Hematopoietic multipotent progenitor cell treated with erythropoietin and hydrocortisone succinate and interleukin-3 and kit ligand, for 15 days (in vitro differentiated cells): ENCODE results near the gene NUDT2.
A peak's percentile ranks its signal among the peaks of the same experiment; 100 is the strongest.
"Not testable (repeated sequence)": the region's sequence is repeated elsewhere in the genome, so short reads cannot be mapped to it uniquely, and the experiment has no call there.

Experiments used
- DNase-seq: peaks from one replicate; pipeline ENCODE4 v3.0.0-alpha.2; 2015; ENCODE audit warnings: low spot score

The NUDT2 gene

GRCh38 chr9:34328987-34329832 lies at the start of gene NUDT2, which contains the start of gene KIF24:
Gene NUDT2, plus strand, starts transcription at chr9:34329569. Its CDS starts 9,471 bp downstream, at chr9:34339040.
Gene KIF24, minus strand, starts transcription at chr9:34329268. Its CDS starts 17,922 bp downstream, at chr9:34311346.
- DNase-seq = peak; percentile 100

- no peak for DNase-seq
Observed at GRCh38 chr9:34282096-34282495, 47.3 kb upstream of the NUDT2 start.

DNA sequence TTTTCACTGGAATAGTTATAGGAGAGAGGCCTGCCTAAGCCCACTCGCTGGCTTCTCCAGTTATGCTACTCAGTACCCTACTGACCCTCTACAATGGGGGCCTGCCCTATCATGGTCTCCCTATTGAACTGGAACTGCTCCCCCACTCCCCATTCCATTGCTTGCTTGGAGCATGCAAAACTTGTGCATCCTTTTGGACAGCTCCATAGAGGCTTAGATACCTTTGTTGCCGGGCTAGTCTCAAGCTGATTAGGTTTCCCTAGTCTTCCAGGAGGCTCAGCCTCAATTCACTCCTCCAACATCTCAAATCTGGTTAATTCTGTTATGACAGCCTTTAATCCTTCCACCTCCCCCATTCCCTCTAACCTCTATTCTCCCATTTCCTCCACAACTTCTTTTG lies 40.2 kb upstream of the NUDT2 start:
- no peak for DNase-seq

GRCh38 chr9:34291023-34291422 lies 38.3 kb upstream of the NUDT2 start:
- DNase-seq = no peak

- no peak for DNase-seq
Observed at GRCh38 chr9:34291423-34291822, 37.9 kb upstream of the NUDT2 start.

DNA sequence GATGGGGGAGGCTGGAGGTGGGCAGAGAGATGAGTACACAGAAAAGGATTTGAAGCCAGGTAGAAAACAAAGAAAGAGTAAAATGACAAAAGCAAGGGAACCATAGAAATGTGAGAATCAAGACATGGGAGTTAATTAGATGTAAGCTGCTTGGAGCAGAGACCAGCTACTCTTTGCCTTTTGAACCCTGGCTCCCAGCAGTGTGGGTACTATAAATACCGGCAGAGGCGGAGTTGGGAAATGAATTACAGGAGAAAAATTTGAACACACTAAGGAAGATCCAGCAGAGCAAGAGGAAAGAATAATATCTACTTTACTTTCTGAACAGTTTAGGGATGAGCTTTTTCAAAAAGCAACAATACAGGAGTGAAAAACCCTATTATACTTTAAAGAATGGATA lies 36.8 kb upstream of the NUDT2 start:
- DNase-seq = no peak

GRCh38 chr9:34301064-34301463 lies 28.3 kb upstream of the NUDT2 start:
- DNase-seq = not testable (repeated sequence)

DNA sequence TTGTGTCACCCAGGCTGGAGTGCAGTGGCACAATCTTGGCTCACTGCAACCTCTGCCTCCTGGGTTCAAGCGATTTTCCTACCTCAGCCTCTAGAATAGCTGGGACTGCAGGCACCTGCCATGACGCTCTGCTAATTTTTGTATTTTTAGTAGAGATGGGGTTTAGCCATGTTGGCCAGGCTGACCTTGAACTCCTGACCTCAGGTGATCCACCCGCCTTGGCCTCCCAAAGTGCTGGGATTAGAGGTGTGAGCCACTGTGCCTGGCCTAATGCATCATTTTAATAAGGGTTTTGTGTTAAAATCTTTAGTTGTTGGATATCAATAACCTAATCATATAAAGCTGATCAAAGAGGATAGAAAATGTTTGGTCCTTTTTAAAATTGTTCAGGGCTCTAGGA lies 21.1 kb upstream of the NUDT2 start:
- not testable (repeated sequence) for DNase-seq

- DNase-seq = no peak
Observed at GRCh38 chr9:34310215-34310614, 19.2 kb upstream of the NUDT2 start.

- DNase-seq = no peak
Observed at GRCh38 chr9:34311499-34312185, 17.7 kb upstream of the NUDT2 start.

GRCh38 chr9:34317436-34317835 lies 11.9 kb upstream of the NUDT2 start:
- no peak for DNase-seq

DNA sequence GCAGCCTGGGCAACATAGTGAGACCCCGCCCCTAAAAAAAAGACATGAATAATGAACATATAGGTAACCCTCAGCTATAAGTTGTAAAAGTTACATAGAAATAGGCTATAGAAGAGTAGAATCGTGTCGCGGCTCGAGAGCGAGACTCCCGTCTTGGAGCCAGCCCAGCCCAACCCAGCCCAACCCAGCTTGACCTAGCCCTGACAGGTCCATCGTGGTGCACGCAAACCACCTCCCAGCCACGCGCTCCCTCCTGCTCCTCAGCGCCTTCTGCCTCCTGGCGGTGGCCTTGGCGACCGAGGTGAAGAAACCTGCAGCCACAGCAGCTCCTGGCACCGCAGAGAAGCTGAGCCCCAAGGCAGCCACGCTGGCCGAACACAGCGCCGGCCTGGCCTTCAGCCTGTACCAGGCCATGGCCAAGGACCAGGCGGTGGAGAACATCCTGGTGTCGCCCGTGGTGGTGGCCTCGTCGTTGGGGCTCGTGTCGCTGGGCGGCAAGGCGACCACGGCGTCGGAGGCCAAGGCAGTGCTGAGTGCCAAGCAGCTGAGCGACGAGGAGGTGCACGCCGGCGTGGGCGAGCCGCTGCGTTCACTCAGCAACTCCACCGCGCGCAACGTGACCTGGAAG lies 11.1 kb upstream of the NUDT2 start:
- DNase-seq = no peak

GRCh38 chr9:34321451-34321850 lies 7.9 kb upstream of the NUDT2 start:
- DNase-seq = no peak

DNA sequence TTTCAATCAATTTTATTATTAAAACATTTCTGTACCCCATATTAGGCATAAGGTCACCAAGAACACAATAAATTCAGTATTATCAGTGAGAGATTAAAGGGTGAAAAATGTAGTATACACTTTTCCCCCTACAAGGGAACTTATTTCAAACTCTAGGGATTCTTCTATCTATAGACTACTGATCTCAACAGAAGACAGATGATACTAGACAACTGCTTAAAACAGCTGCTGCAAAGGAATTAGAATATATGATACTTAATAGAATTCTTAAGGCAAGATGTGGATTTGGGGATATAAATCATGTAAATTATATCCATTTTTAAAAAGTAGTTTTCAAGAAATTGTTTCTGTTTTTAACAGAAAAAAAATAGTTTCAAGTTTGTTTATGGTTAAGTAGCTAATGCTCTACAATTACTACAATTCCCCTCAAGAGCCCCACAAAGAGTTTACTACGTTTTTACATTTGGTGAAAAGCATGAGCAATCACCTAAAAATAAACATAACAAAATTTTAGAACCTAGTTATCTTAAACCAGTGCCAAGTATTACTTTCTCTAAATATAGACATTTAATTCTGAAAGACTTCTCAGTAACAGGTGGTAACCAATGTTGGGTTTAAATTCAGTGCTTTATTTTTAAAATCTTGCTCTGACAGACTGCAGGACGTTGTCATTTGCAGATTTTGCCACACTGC lies 6.3 kb upstream of the NUDT2 start:
- no peak for DNase-seq

DNA sequence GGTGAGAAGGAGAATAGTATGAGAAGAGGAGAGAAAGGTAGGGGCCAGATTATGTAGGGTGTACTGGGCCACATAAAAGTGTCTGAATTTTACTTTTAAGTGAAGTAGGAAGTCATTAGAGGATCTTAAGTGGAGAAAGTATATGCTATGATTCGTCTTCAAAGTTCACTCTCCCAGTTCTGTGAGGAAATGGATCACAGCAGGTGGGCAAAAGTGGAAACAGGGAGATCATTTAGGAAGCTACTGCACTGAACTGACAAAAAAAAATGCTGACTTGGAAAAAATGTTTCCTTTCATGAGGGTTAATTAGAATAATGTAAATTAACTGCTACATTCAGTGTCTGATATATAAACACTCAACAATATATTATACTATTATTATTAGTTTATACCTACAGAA lies 2.7 kb upstream of the NUDT2 start:
- DNase-seq = no peak

- DNase-seq = no peak
Observed at GRCh38 chr9:34328500-34328986, 826 bp upstream of the NUDT2 start.

DNA sequence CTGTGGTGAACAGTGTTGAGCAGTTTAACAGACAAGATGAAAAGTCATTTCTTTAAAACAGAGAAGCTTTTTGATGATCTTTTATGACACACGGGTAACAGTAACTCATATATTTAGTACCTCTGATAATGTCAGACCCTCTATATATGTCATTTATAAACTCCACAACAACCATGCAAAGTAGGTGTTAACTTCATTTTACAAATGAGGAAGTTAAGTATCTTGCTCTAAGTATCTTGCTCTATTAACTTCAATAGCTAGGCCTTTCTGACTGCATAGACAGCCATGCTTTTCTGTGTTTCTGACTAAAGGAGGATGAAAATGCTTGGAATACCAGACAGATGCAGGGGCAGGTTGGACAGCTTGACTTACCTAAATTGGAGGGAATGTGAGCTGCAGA lies 1.8 kb downstream of the NUDT2 start:
- no peak for DNase-seq

- peak; percentile 65 for DNase-seq
Observed at GRCh38 chr9:34332076-34332964, 3.0 kb downstream of the NUDT2 start.

- DNase-seq = no peak
Observed at GRCh38 chr9:34333836-34334235, 4.5 kb downstream of the NUDT2 start.

GRCh38 chr9:34334337-34334824 lies 5.0 kb downstream of the NUDT2 start:
- no peak for DNase-seq

DNA sequence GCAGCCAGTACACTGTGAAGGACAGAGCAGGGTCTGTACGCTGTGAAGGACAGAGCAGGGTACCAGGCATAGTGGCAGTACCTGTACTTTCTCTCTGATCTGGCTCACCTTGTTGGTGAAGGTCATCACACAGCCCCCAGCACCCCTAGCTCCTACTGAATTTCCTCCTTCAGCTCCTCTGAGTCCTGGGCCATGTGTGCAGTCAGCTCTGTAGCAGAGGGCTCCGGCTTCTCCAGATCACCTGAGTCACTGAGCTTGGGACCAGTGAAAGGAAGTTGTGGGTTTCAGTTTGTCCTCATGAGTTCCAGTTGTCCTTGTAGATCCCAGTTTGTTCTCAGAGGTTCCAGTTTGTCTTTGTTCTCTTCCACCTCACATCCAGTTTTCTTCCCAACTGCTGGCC lies 5.5 kb downstream of the NUDT2 start:
- DNase-seq = no peak
